ENCODE results near the gene P2RY14.

- TF ChIP-seq CTCF (conservative IDR thresholded peaks at IDR 0.05; ENCODE audit: low read depth in 2 of 2) = no peak
- TF ChIP-seq POLR2AphosphoS5 (IDR thresholded peaks at IDR 0.05; ENCODE audit: low read depth) = no peak
- TF ChIP-seq EZH2 (IDR thresholded peaks at IDR 0.05; ENCODE audit: low read depth, unreplicated experiment) = no peak
- no peak for TF ChIP-seq NANOG (IDR thresholded peaks at IDR 0.05; ENCODE audit: borderline replicate concordance)
- TF ChIP-seq JUNB (IDR thresholded peaks at IDR 0.05; ENCODE audit: unreplicated experiment) = no peak
- TF ChIP-seq REST (IDR thresholded peaks at IDR 0.05; ENCODE audit: unreplicated experiment) = no peak
Measured at GRCh38 chr3:151234825-151235224, 43.5 kb downstream of the P2RY14 start.
